Nephron progenitor cell (in vitro differentiated cells): ENCODE measurements around the gene RTL10.

ENCODE experiments used
- DNase-seq: peaks from one replicate; pipeline ENCODE4 v3.0.0; 2021
- H3K27ac Mint-ChIP-seq: 2 replicates; pipeline ENCODE4 v1.8.0; 2021; ENCODE audit warnings: mild to moderate bottlenecking, moderate library complexity, mixed read lengths
- H3K27me3 Mint-ChIP-seq: 2 replicates; pipeline ENCODE4 v1.8.0; 2021; ENCODE audit warnings: mild to moderate bottlenecking, low read depth, mixed read lengths; ENCODE audit not compliant: poor library complexity
- H3K36me3 Mint-ChIP-seq: 2 replicates; pipeline ENCODE4 v1.8.0; 2021; ENCODE audit warnings: low read depth, mixed read lengths
- H3K4me1 Mint-ChIP-seq: 2 replicates; pipeline ENCODE4 v1.8.0; 2021; ENCODE audit warnings: mixed read lengths
- H3K4me3 Mint-ChIP-seq: 2 replicates; pipeline ENCODE4 v1.8.0; 2021; ENCODE audit warnings: mild to moderate bottlenecking, moderate library complexity, mixed read lengths
- H3K9me3 Mint-ChIP-seq: 2 replicates; pipeline ENCODE4 v1.8.0; 2021; ENCODE audit warnings: mild to moderate bottlenecking, moderate library complexity, mixed read lengths
- TF ChIP-seq, protein P1 (sequence below): fragments of 200-600 bp; sonication (generic); IDR thresholded peaks from 2 replicates; pipeline ENCODE4 v1.5.0; 2021; ENCODE audit warnings: antibody characterized with exemption

RTL10 gene

GRCh38 chr22:19878461-19879245 lies 24.0 kb upstream of the RTL10 start:
- H3K4me3 Mint-ChIP-seq, result no peak overlapping the region
- no peak overlapping the region for H3K27ac Mint-ChIP-seq
- peaks cover 12% of the 10 kb centered on the region for H3K27me3 Mint-ChIP-seq
- H3K9me3 Mint-ChIP-seq, result no peaks in the 10 kb centered on the region
- TF ChIP-seq, protein P1, sequence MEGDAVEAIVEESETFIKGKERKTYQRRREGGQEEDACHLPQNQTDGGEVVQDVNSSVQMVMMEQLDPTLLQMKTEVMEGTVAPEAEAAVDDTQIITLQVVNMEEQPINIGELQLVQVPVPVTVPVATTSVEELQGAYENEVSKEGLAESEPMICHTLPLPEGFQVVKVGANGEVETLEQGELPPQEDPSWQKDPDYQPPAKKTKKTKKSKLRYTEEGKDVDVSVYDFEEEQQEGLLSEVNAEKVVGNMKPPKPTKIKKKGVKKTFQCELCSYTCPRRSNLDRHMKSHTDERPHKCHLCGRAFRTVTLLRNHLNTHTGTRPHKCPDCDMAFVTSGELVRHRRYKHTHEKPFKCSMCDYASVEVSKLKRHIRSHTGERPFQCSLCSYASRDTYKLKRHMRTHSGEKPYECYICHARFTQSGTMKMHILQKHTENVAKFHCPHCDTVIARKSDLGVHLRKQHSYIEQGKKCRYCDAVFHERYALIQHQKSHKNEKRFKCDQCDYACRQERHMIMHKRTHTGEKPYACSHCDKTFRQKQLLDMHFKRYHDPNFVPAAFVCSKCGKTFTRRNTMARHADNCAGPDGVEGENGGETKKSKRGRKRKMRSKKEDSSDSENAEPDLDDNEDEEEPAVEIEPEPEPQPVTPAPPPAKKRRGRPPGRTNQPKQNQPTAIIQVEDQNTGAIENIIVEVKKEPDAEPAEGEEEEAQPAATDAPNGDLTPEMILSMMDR, result no peak
- DNase-seq, result no peak
- H3K36me3 Mint-ChIP-seq, result no peaks in the 10 kb centered on the region
- H3K4me1 Mint-ChIP-seq, result peaks cover 29% of the 10 kb centered on the region

- Mint-ChIP-seq H3K9me3 (no peaks in the 10 kb centered on the region), H3K27me3 (peaks cover 12% of the 10 kb centered on the region), H3K4me3 (no peak overlapping the region), H3K27ac (no peak overlapping the region), H3K4me1 (peaks cover 29% of the 10 kb centered on the region), H3K36me3 (no peaks in the 10 kb centered on the region)
- DNase-seq, result no peak
- TF ChIP-seq, protein P1, result no peak
Observed at GRCh38 chr22:19877626-19878339, 23.1 kb upstream of the RTL10 start.

- no peak overlapping the region for H3K27ac Mint-ChIP-seq
- no peaks in the 10 kb centered on the region for H3K9me3 Mint-ChIP-seq
- H3K4me3 Mint-ChIP-seq, result no peak overlapping the region
- peaks cover 12% of the 10 kb centered on the region for H3K27me3 Mint-ChIP-seq
- no peaks in the 10 kb centered on the region for H3K36me3 Mint-ChIP-seq
- no peak for DNase-seq
- TF ChIP-seq, protein P1, result no peak
- peaks cover 25% of the 10 kb centered on the region for H3K4me1 Mint-ChIP-seq
Observed at GRCh38 chr22:19876941-19877625, 22.4 kb upstream of the RTL10 start.

- H3K9me3 Mint-ChIP-seq, result no peaks in the 10 kb centered on the region
- H3K4me3 Mint-ChIP-seq, result no peak overlapping the region
- H3K27ac Mint-ChIP-seq, result no peak overlapping the region
- peaks cover 7% of the 10 kb centered on the region for H3K27me3 Mint-ChIP-seq
- H3K36me3 Mint-ChIP-seq, result no peaks in the 10 kb centered on the region
- TF ChIP-seq, protein P1, result no peak
- H3K4me1 Mint-ChIP-seq, result peaks cover 20% of the 10 kb centered on the region
- DNase-seq, result no peak
Observed at GRCh38 chr22:19876314-19876940, 21.8 kb upstream of the RTL10 start.

DNA sequence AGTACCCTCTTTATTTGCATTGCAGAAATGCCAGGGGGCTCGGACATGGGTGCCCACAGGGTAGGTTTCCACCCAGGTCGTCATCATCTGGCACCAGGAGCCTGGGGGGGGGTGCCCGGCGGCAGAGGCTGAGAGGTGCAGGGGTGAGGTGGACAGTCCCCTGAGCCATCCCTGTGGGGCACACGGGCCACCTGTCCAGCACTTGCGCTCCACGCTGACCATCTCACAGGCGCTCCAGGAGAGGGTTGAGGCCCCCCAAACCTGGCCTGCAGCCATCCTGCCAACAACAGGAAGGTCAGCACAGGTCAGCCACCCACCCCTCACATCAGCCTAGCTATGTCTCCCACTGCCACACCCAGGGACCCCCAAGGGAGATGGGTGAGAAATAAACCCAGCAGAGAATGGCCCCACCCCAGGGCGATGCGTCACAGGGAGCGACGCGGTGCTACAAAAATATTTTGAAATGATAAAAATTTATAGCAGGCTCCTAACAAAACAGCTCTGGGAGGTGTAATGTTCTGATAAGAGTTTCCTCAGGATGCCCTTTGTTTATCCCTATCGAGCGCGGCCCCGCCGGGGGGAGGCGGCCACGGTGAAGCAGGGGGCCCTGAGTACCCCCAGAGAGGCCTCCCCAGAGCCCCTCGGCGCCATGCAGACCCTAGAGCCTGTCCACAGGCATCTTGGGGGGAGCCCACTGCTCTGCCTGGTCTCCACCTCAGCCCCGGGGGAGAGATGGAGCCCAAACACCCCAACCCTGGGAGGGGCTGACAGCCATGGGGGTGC lies 21.0 kb upstream of the RTL10 start:
- Mint-ChIP-seq H3K4me3 (no peak overlapping the region), H3K27ac (no peak overlapping the region), H3K36me3 (no peaks in the 10 kb centered on the region), H3K4me1 (peaks cover 13% of the 10 kb centered on the region), H3K27me3 (no peaks in the 10 kb centered on the region), H3K9me3 (no peaks in the 10 kb centered on the region)
- DNase-seq, result peak; percentile 1
- TF ChIP-seq, protein P1, result no peak
